ENCODE measurements around the gene CFAP251.
A peak's percentile ranks its signal among the peaks of the same experiment; 100 is the strongest.

Gene CFAP251

DNA sequence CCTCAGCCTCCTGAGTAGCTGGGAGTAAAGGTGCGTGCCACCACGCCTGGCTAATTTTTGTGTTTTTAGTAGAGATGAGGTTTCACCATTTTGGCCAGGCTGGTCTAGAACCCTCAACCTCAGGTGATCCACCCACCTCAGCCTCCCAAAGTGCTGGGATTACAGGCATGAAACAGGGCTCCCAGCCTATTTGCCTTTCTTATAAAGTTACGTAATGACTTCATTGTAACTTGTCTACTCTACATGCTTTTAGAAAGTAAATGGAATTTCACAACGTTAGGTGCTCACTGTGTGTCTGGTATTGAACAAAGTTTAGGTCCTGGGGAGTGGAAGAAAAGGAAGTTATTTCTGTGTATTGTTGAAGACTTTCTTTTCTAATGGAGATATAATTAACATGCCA lies 12.5 kb downstream of the CFAP251 start:
- TF ChIP-seq PAX5 (IDR thresholded peaks at IDR 0.05; ENCODE audit: insufficient read depth, low read length, severe bottlenecking) (no peak), TAF1 (IDR thresholded peaks at IDR 0.05; ENCODE audit: low read depth, low read length) (no peak), POLR2AphosphoS5 (IDR thresholded peaks at IDR 0.05; ENCODE audit: low read depth, low read length) (no peak), POLR2A (IDR thresholded peaks at IDR 0.05; ENCODE audit: low read depth, low read length) (no peak), POU2F2 (IDR thresholded peaks at IDR 0.05; ENCODE audit: low read depth, low read length) (no peak), SPI1 (IDR thresholded peaks at IDR 0.05; ENCODE audit: low read depth, low read length) (no peak)
- FAIRE-seq (no peak), DNase-seq (ENCODE audit: insufficient read length, low spot score) (no peak)

DNA sequence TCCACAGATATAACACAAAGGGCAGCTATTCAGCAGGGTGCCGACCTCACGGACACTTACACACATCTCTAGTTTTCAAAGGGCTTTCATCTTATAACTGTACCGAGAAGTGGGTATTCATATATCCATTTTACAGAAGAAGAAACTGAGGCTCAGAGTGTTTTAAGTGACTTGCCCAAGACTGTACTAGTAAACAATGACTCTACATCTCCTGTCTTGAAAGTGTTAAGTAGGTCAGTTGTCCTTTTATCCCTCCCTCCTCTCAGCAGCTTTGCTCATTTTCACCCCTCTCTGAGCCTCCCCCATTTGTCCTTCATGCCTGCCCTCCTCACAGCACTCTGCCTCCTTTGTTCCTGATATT lies 13.8 kb downstream of the CFAP251 start:
- TF ChIP-seq TAF1 (IDR thresholded peaks at IDR 0.05; ENCODE audit: low read depth, low read length), result no peak
- no peak for TF ChIP-seq POU2F2 (IDR thresholded peaks at IDR 0.05; ENCODE audit: low read depth, low read length)
- no peak for TF ChIP-seq POLR2AphosphoS5 (IDR thresholded peaks at IDR 0.05; ENCODE audit: low read depth, low read length)
- TF ChIP-seq POLR2A (IDR thresholded peaks at IDR 0.05; ENCODE audit: low read depth, low read length), result no peak
- TF ChIP-seq SPI1 (IDR thresholded peaks at IDR 0.05; ENCODE audit: low read depth, low read length), result no peak
- no peak for TF ChIP-seq PAX5 (IDR thresholded peaks at IDR 0.05; ENCODE audit: insufficient read depth, low read length, severe bottlenecking)
- FAIRE-seq, result no peak
- no peak for DNase-seq (ENCODE audit: insufficient read length, low spot score)

DNA sequence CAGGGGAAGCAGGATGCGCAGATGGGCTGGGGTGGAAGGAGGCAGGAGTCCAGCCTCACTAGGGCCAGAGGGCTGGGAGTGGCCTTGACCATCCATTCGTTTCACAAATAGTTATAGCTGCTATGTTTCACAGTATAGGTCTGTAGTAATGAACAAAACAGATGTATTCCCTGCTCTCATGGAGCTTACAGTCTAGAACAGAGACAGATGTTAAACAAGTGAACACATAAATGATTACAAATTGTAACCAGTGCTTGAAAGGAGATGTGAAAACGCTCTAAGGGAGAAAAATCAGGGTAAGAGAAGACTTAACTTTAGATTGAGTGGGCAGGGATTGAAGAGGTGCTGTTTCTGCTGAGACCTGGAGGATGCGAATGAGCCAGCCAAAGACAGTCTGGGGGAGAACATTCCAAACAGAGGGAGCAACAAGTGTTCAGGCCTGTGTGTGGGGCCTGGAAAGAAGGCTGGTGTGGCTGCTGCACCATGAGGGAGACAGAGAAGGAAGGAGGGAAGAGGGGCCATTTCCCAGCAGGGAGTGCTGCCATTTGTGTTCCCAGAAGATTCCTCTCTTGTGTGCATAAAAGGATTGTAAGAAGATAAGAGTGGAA lies 14.6 kb downstream of the CFAP251 start:
- FAIRE-seq (no peak), DNase-seq (ENCODE audit: insufficient read length, low spot score) (no peak)
- TF ChIP-seq SPI1 (IDR thresholded peaks at IDR 0.05; ENCODE audit: low read depth, low read length) (no peak), POLR2A (IDR thresholded peaks at IDR 0.05; ENCODE audit: low read depth, low read length) (no peak), TAF1 (IDR thresholded peaks at IDR 0.05; ENCODE audit: low read depth, low read length) (no peak), PAX5 (IDR thresholded peaks at IDR 0.05; ENCODE audit: insufficient read depth, low read length, severe bottlenecking) (no peak), POLR2AphosphoS5 (IDR thresholded peaks at IDR 0.05; ENCODE audit: low read depth, low read length) (no peak), POU2F2 (IDR thresholded peaks at IDR 0.05; ENCODE audit: low read depth, low read length) (no peak)

DNA sequence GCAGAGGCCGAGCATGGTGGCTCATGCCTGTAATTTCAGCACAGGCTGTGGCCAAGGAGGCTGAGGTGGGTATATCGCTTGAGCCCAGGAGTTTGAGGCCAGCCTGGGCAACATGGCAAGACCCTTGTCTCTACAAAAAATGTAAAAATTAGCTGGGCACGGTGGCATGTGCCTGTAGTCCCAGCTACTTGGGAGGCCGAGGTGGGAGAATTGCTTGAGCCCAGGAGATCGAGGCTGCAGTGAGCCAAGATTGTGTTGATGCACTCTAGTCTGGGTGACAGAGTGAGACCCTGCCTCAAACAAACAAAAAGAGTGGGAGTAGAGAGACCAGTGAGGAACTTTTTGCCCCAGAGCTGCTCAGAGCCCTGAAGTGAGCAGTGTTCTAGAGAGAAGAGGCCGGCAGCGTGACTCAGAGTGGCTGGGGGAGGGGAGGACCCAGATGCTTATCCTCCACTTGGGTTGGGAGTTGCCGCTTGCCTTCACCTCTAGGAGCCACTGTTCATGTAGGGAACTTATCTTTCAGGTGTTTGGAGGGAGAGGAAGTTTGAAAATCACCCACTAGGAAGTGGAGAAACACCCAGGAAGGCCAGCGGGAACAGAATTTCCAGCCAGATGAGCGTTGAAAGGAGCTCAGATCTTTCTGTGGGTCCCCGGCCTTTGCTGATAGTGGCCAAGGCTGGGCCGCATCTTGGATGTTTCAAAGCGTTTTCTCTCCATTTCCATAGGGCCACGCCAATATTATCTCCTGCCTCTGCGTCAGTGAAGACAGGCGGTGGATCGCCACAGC lies 15.3 kb downstream of the CFAP251 start:
- no peak for TF ChIP-seq PAX5 (IDR thresholded peaks at IDR 0.05; ENCODE audit: insufficient read depth, low read length, severe bottlenecking)
- no peak for TF ChIP-seq POLR2A (IDR thresholded peaks at IDR 0.05; ENCODE audit: low read depth, low read length)
- TF ChIP-seq SPI1 (IDR thresholded peaks at IDR 0.05; ENCODE audit: low read depth, low read length), result no peak
- no peak for TF ChIP-seq TAF1 (IDR thresholded peaks at IDR 0.05; ENCODE audit: low read depth, low read length)
- TF ChIP-seq POU2F2 (IDR thresholded peaks at IDR 0.05; ENCODE audit: low read depth, low read length), result no peak
- TF ChIP-seq POLR2AphosphoS5 (IDR thresholded peaks at IDR 0.05; ENCODE audit: low read depth, low read length), result no peak
- DNase-seq (ENCODE audit: insufficient read length, low spot score) (no peak), FAIRE-seq (no peak)

DNA sequence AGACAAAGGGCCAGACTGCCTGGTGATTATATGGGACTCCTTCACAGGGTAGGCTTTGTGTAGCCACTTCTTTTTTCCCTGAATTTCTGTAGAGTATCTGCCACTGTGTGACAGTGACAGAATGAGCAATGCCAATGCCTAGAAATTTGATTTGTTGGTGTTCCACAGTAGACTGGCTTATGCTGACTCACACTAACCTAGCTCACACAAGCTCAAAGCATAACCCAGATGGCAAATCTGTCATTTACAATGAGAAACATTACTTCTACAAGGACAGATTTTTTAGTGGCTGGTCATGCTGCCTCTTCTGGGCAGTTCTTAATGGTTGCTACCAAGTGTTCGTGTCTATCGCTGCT lies 15.9 kb downstream of the CFAP251 start:
- no peak for FAIRE-seq
- no peak for TF ChIP-seq TAF1 (IDR thresholded peaks at IDR 0.05; ENCODE audit: low read depth, low read length)
- no peak for TF ChIP-seq PAX5 (IDR thresholded peaks at IDR 0.05; ENCODE audit: insufficient read depth, low read length, severe bottlenecking)
- TF ChIP-seq POLR2A (IDR thresholded peaks at IDR 0.05; ENCODE audit: low read depth, low read length), result no peak
- TF ChIP-seq POLR2AphosphoS5 (IDR thresholded peaks at IDR 0.05; ENCODE audit: low read depth, low read length), result no peak
- no peak for TF ChIP-seq POU2F2 (IDR thresholded peaks at IDR 0.05; ENCODE audit: low read depth, low read length)
- no peak for TF ChIP-seq SPI1 (IDR thresholded peaks at IDR 0.05; ENCODE audit: low read depth, low read length)

DNA sequence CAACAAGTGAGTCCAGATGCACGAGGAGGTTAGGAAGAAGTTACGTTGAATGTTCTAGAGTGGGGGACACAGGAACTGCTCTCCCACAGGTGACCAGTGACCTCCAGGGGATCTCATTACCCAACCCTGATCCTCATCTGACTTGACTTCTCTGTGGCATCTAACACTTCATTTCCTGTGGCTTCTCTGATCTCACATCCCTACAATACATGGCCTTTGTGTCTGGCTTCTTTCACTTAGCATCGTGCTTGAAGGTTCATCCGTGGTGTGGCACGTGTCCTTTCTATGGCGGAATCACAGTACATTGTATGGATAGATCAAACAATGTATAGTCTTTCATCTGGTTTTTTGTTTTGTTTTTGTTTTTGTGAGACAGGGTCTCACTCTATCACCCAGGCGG lies 19.3 kb downstream of the CFAP251 start:
- TF ChIP-seq POU2F2 (IDR thresholded peaks at IDR 0.05; ENCODE audit: low read depth, low read length) (no peak), POLR2A (IDR thresholded peaks at IDR 0.05; ENCODE audit: low read depth, low read length) (no peak)
- DNase-seq (ENCODE audit: insufficient read length, low spot score), result no peak
- FAIRE-seq, result no peak

More for the DNA sequence above, 15.9 kb downstream of the CFAP251 start:
- no peak for DNase-seq (ENCODE audit: insufficient read length, low spot score)

DNA sequence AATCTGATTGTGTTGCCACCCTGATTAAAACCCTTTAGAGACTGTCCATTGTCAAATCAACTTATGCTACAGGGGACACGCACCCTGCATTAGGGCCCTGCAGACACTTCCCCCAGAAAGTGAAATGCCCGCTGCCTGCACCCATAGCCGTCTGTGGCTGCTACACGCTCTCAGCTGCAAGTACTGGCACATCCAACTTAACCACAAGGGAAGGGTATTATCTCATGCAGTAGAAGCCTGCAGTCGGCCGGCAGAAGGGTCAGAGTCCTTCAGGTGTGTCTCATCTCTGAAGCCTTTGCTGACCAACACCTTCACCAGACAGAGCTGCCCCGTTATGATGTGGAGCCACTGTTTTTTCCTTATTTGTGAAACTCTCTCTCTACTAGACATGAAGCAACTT lies 20.8 kb downstream of the CFAP251 start:
- peak; percentile 5 for FAIRE-seq
- no peak for DNase-seq (ENCODE audit: insufficient read length, low spot score)
- no peak for TF ChIP-seq PAX5 (IDR thresholded peaks at IDR 0.05; ENCODE audit: insufficient read depth, low read length, severe bottlenecking)
- no peak for TF ChIP-seq TAF1 (IDR thresholded peaks at IDR 0.05; ENCODE audit: low read depth, low read length)
- no peak for TF ChIP-seq SPI1 (IDR thresholded peaks at IDR 0.05; ENCODE audit: low read depth, low read length)
- TF ChIP-seq POLR2A (IDR thresholded peaks at IDR 0.05; ENCODE audit: low read depth, low read length), result no peak
- no peak for TF ChIP-seq POLR2AphosphoS5 (IDR thresholded peaks at IDR 0.05; ENCODE audit: low read depth, low read length)
- TF ChIP-seq POU2F2 (IDR thresholded peaks at IDR 0.05; ENCODE audit: low read depth, low read length), result no peak

DNA sequence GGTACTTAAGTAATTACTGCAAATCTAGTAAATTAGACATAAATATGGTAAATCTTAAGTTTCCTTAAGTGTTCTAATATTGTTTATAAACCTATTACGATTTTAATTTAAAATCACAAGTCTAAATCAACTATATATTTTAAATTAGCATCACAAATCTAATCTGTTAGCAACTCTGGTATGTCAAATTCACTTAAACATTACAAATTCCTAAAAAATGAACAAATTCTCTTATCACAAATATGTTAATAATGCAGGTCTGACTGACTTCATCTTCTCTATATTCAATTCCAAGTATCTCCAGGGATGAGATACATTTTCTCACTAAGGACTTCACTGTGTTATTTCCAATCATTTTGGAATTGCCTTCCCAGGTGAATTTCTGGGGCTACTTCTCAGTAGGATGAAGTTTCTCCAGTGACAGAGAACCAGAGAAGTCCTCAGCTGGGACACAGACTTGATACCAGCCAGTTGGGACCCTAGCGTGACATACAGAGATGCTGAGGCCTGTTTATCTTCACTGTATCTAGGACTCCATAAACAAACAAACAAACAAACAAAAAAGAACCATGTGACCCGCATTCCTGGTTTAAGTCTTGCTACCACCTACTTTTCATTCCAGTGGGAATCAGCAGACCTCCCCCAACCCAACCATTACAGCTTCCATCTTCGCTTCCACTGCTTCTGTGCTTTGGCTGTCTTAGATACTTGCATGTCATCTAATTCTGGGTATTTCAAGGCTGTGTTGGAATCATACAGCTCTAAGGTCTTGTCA lies 21.8 kb downstream of the CFAP251 start:
- TF ChIP-seq SPI1 (IDR thresholded peaks at IDR 0.05; ENCODE audit: low read depth, low read length) (no peak), PAX5 (IDR thresholded peaks at IDR 0.05; ENCODE audit: insufficient read depth, low read length, severe bottlenecking) (no peak), TAF1 (IDR thresholded peaks at IDR 0.05; ENCODE audit: low read depth, low read length) (no peak), POLR2A (IDR thresholded peaks at IDR 0.05; ENCODE audit: low read depth, low read length) (no peak), POLR2AphosphoS5 (IDR thresholded peaks at IDR 0.05; ENCODE audit: low read depth, low read length) (no peak), POU2F2 (IDR thresholded peaks at IDR 0.05; ENCODE audit: low read depth, low read length) (no peak)
- FAIRE-seq (no peak), DNase-seq (ENCODE audit: insufficient read length, low spot score) (no peak)

DNA sequence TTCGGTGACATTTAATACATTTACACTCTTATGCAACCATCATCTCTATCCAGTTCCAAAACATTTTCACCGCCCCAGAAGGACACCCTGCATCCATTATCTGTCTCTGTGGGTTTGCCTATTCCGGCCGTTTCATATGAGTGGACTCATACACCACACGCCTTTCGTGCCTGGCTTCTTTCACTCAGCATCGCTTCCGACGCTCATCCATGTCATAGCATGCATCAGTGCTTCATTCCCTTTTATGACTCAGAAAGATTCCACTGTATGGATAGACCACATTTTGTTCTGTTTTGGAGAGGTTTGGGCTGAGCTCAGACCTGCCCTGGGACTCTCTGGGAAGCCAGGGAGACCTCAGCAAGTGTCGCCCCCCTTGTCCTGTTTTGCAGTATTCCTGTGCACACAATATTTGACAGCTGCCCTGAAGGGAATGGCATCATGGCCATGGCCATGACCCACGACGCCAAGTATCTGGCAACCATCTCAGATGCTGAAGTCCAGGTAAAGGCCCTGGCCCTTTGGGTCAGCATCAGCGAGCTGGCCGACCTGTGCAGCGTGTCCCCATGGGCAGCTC lies 23.8 kb downstream of the CFAP251 start:
- no peak for TF ChIP-seq POLR2AphosphoS5 (IDR thresholded peaks at IDR 0.05; ENCODE audit: low read depth, low read length)
- no peak for TF ChIP-seq POU2F2 (IDR thresholded peaks at IDR 0.05; ENCODE audit: low read depth, low read length)
- no peak for TF ChIP-seq TAF1 (IDR thresholded peaks at IDR 0.05; ENCODE audit: low read depth, low read length)
- TF ChIP-seq POLR2A (IDR thresholded peaks at IDR 0.05; ENCODE audit: low read depth, low read length), result no peak
- TF ChIP-seq PAX5 (IDR thresholded peaks at IDR 0.05; ENCODE audit: insufficient read depth, low read length, severe bottlenecking), result no peak
- TF ChIP-seq SPI1 (IDR thresholded peaks at IDR 0.05; ENCODE audit: low read depth, low read length), result no peak
- DNase-seq (ENCODE audit: insufficient read length, low spot score), result no peak
- no peak for FAIRE-seq
